GM23248 (cell line): ENCODE measurements around the gene GAREM2. TPM values are rescaled to one million over a fixed set of nuclear protein-coding genes. Genes with fewer than 3 reads are reported as not detected.

Source experiments
- DNase-seq: peaks from one replicate; pipeline ENCODE4 v3.0.0-alpha.2; 2015
- H2AFZ ChIP-seq: fragments of 200-600 bp; sonication (generic); 2 replicates; pipeline ENCODE4 v1.6.1; 2016; ENCODE audit warnings: antibody characterized with exemption
- H3F3A ChIP-seq: fragments of 200-600 bp; sonication (generic); 2 replicates; pipeline ENCODE4 v1.6.1; 2016; ENCODE audit warnings: mild to moderate bottlenecking, antibody characterized with exemption, mixed run types; ENCODE audit not compliant: insufficient read depth
- H3K27ac ChIP-seq: fragments of 200-600 bp; sonication (generic); 2 replicates; pipeline ENCODE4 v1.5.1; 2016; ENCODE audit warnings: mild to moderate bottlenecking
- H3K27me3 ChIP-seq: fragments of 200-600 bp; sonication (generic); replicated peaks from 2 replicates; pipeline ENCODE4 v1.6.1; 2016; ENCODE audit warnings: mild to moderate bottlenecking; ENCODE audit not compliant: insufficient read depth
- H3K36me3 ChIP-seq: fragments of 200-600 bp; sonication (generic); 2 replicates; pipeline ENCODE4 v1.6.1; 2016; ENCODE audit warnings: low read depth, mild to moderate bottlenecking
- H3K4me1 ChIP-seq: fragments of 200-600 bp; sonication (generic); 2 replicates; pipeline ENCODE4 v1.6.1; 2016; ENCODE audit warnings: mild to moderate bottlenecking; ENCODE audit not compliant: insufficient read depth
- H3K4me2 ChIP-seq: fragments of 200-600 bp; sonication (generic); one replicate; pipeline ENCODE4 v1.6.1; 2016; ENCODE audit warnings: mild to moderate bottlenecking; ENCODE audit not compliant: unreplicated experiment
- H3K4me3 ChIP-seq: fragments of 200-600 bp; sonication (generic); 2 replicates; pipeline ENCODE4 v1.5.1; 2016; ENCODE audit warnings: mild to moderate bottlenecking
- H3K79me2 ChIP-seq: fragments of 200-600 bp; sonication (generic); 2 replicates; pipeline ENCODE4 v1.6.1; 2016; ENCODE audit warnings: mild to moderate bottlenecking; ENCODE audit not compliant: insufficient read depth
- H3K9ac ChIP-seq: fragments of 200-600 bp; sonication (generic); 2 replicates; pipeline ENCODE4 v1.6.1; 2016; ENCODE audit warnings: mild to moderate bottlenecking
- H3K9me2 ChIP-seq: fragments of 200-600 bp; sonication (generic); 2 replicates; pipeline ENCODE4 v1.6.1; 2016; ENCODE audit warnings: mixed run types, mild to moderate bottlenecking, moderate library complexity; ENCODE audit not compliant: insufficient read depth
- H3K9me3 ChIP-seq: fragments of 200-600 bp; sonication (generic); one replicate; pipeline ENCODE4 v1.6.1; 2017; ENCODE audit warnings: low read depth
- H4K20me1 ChIP-seq: fragments of 200-600 bp; sonication (generic); 2 replicates; pipeline ENCODE4 v1.6.0; 2016; ENCODE audit not compliant: insufficient read depth
- EZH2 ChIP-seq: fragments of 200-600 bp; sonication (generic); IDR thresholded peaks from 2 replicates; pipeline ENCODE4 v1.6.1; 2018; ENCODE audit warnings: antibody characterized with exemption, mild to moderate bottlenecking; ENCODE audit not compliant: insufficient read depth, poor library complexity, severe bottlenecking
- EZH2phosphoT487 ChIP-seq: fragments of 200-600 bp; sonication (generic); IDR thresholded peaks from 2 replicates; pipeline ENCODE4 v1.6.1; 2018; ENCODE audit warnings: antibody characterized with exemption, moderate library complexity, mild to moderate bottlenecking, low read depth; ENCODE audit not compliant: insufficient read depth
- WGBS, 2 experiments: methylation state at CpG; one replicate each; pipeline ENCODE4 v1.1.6; 2015 to 2017; ENCODE audit warnings: low lambda C conversion rate in 2 of 2, low coverage in 1 of 2; ENCODE audit errors: missing lambda C conversion rate in 2 of 2; 5-methylcytosine and 5-hydroxymethylcytosine counted together
- in situ Hi-C: fragments of 300-500 bp; cut with MboI; formaldehyde crosslinking; loops from 2 replicates; pipeline ENCODE4 v1.15.0; 2020
- polyA plus RNA-seq: library from polyadenylated mRNA; unstranded; fragments of >200 nt; fragmentation: Nextera tagmentation; extraction: Ambion mirVana; gene quantifications from 2 replicates; pipeline ENCODE4 v1.2.1, GENCODE V29; 2016
- total RNA-seq: library from RNA; depleted of rRNA; stranded (reverse); fragments of >200 nt; shearing (Covaris generic); gene quantifications from 2 replicates; pipeline ENCODE4 v1.2.3, GENCODE V29; 2014

GAREM2 gene
- total and polyA plus RNA-seq, 2 experiments from 2014 or later: 2.5 to 5.9 TPM

GRCh38 chr2:26203906-26204305 is 31.0 kb downstream of the GAREM2 start:
- no peaks in the 10 kb centered on the region for H3K9me2 ChIP-seq
- no peak for DNase-seq
- no peaks in the 10 kb centered on the region for H3K79me2 ChIP-seq
- no peaks in the 10 kb centered on the region for H3K27me3 ChIP-seq
- no peak for TF ChIP-seq EZH2
- no peak for TF ChIP-seq EZH2phosphoT487
- H3K4me3 ChIP-seq: no peak overlapping the region
- no peak overlapping the region for H3K27ac ChIP-seq
- H2AFZ ChIP-seq: no peak overlapping the region
- no peak overlapping the region for H3K9ac ChIP-seq
- H4K20me1 ChIP-seq: no peaks in the 10 kb centered on the region
- WGBS, 2 experiments: 89 to 90% methylated on average over 7 of the region's 7 CpGs
- no peaks in the 10 kb centered on the region for H3K4me1 ChIP-seq
- H3K36me3 ChIP-seq: peaks cover 45% of the 10 kb centered on the region
- H3K9me3 ChIP-seq: no peaks in the 10 kb centered on the region
- in situ Hi-C loops: no loop called here
- H3F3A ChIP-seq: no peaks in the 10 kb centered on the region
- H3K4me2 ChIP-seq: no peak overlapping the region

GRCh38 chr2:26212011-26212410 is 39.1 kb downstream of the GAREM2 start:
- Histone ChIP-seq H3K4me2 (no peak overlapping the region), H3K27ac (no peak overlapping the region), H2AFZ (no peak overlapping the region), H3K9me3 (no peaks in the 10 kb centered on the region), H3F3A (no peaks in the 10 kb centered on the region), H3K4me3 (no peak overlapping the region), H3K9me2 (no peaks in the 10 kb centered on the region), H3K9ac (no peak overlapping the region), H4K20me1 (no peaks in the 10 kb centered on the region), H3K36me3 (peaks cover 78% of the 10 kb centered on the region), H3K79me2 (no peaks in the 10 kb centered on the region), H3K4me1 (no peaks in the 10 kb centered on the region), H3K27me3 (no peaks in the 10 kb centered on the region)
- in situ Hi-C loops: no loop called here
- DNase-seq: no peak
- TF ChIP-seq EZH2 (no peak), EZH2phosphoT487 (no peak)
- 96 to 100% methylated on average over 5 of the region's 5 CpGs for WGBS, 2 experiments

GRCh38 chr2:26214759-26215158 is 41.9 kb downstream of the GAREM2 start:
- Histone ChIP-seq H3K9me3 (no peaks in the 10 kb centered on the region), H3K9ac (no peak overlapping the region), H3K36me3 (peaks cover 70% of the 10 kb centered on the region), H3F3A (no peaks in the 10 kb centered on the region), H3K9me2 (no peaks in the 10 kb centered on the region), H3K27ac (no peak overlapping the region), H3K4me1 (no peaks in the 10 kb centered on the region), H3K4me3 (no peak overlapping the region), H4K20me1 (no peaks in the 10 kb centered on the region), H3K4me2 (no peak overlapping the region), H3K27me3 (no peaks in the 10 kb centered on the region), H2AFZ (no peak overlapping the region), H3K79me2 (no peaks in the 10 kb centered on the region)
- no peak for TF ChIP-seq EZH2phosphoT487
- TF ChIP-seq EZH2: no peak
- no peak for DNase-seq
- 100% methylated on average over 1 of the region's 1 CpG for WGBS, 2 experiments
- in situ Hi-C loops: no loop called here

GRCh38 chr2:26215833-26216232 is 42.9 kb downstream of the GAREM2 start:
- no peak overlapping the region for H3K27ac ChIP-seq
- in situ Hi-C loops: no loop called here
- no peak overlapping the region for H3K4me2 ChIP-seq
- no peak overlapping the region for H3K9ac ChIP-seq
- H3K9me2 ChIP-seq: no peaks in the 10 kb centered on the region
- H3K36me3 ChIP-seq: peaks cover 66% of the 10 kb centered on the region
- H3K9me3 ChIP-seq: no peaks in the 10 kb centered on the region
- H2AFZ ChIP-seq: no peak overlapping the region
- TF ChIP-seq EZH2 (no peak), EZH2phosphoT487 (no peak)
- H3K4me1 ChIP-seq: no peaks in the 10 kb centered on the region
- H4K20me1 ChIP-seq: no peaks in the 10 kb centered on the region
- DNase-seq: no peak
- no peaks in the 10 kb centered on the region for H3F3A ChIP-seq
- no peak overlapping the region for H3K4me3 ChIP-seq
- 98 to 100% methylated on average over 1 of the region's 1 CpG for WGBS, 2 experiments
- H3K27me3 ChIP-seq: no peaks in the 10 kb centered on the region
- no peaks in the 10 kb centered on the region for H3K79me2 ChIP-seq

GRCh38 chr2:26216587-26216986 is 43.7 kb downstream of the GAREM2 start:
- Histone ChIP-seq H3K4me1 (no peaks in the 10 kb centered on the region), H2AFZ (no peak overlapping the region), H3K79me2 (no peaks in the 10 kb centered on the region), H3K36me3 (peaks cover 58% of the 10 kb centered on the region), H3K9ac (no peak overlapping the region), H3F3A (no peaks in the 10 kb centered on the region), H3K4me2 (no peak overlapping the region), H3K9me3 (no peaks in the 10 kb centered on the region), H3K27me3 (no peaks in the 10 kb centered on the region), H3K9me2 (no peaks in the 10 kb centered on the region), H4K20me1 (no peaks in the 10 kb centered on the region), H3K27ac (no peak overlapping the region), H3K4me3 (no peak overlapping the region)
- DNase-seq: no peak
- 99 to 100% methylated on average over 4 of the region's 4 CpGs for WGBS, 2 experiments
- no peak for TF ChIP-seq EZH2
- TF ChIP-seq EZH2phosphoT487: no peak
- in situ Hi-C loops: no loop called here
